Measurements from ENCODE around the gene S1PR1. TPM values are rescaled to one million over a fixed set of nuclear protein-coding genes. Genes with fewer than 3 reads are reported as not detected.

S1PR1 gene
- total RNA-seq, 2 donors from 2014 or later: 4.4 to 10.7 TPM

GRCh38 chr1:101251504-101251903 is 14.7 kb downstream of the S1PR1 start:
- no peak for TF ChIP-seq CTCF (IDR thresholded peaks at IDR 0.05)
- Histone ChIP-seq H3K9ac (ENCODE audit: low read depth in 2 of 2, low read length in 2 of 2) (no peak overlapping the region), H3K36me3 (no peaks in the 10 kb centered on the region), H3K4me3 (no peak overlapping the region), H3K27me3 (no peaks in the 10 kb centered on the region), H3K9me3 (no peaks in the 10 kb centered on the region), H3K4me1 (no peaks in the 10 kb centered on the region), H3K27ac (no peak overlapping the region)
- intact Hi-C loops (cut with DNase I): no loop called here
- no peak for DNase-seq

GRCh38 chr1:101253976-101254674 is 17.3 kb downstream of the S1PR1 start:
- DNase-seq: no peak
- intact Hi-C loops (cut with DNase I): no loop called here
- H3K9me3 ChIP-seq: no peaks in the 10 kb centered on the region

GRCh38 chr1:101257500-101258325 is 20.9 kb downstream of the S1PR1 start:
- Histone ChIP-seq H3K9ac (ENCODE audit: low read depth in 2 of 2, low read length in 2 of 2) (no peak overlapping the region), H3K36me3 (no peaks in the 10 kb centered on the region), H3K27ac (no peak overlapping the region), H3K27me3 (no peaks in the 10 kb centered on the region), H3K9me3 (no peaks in the 10 kb centered on the region), H3K4me1 (peaks cover 5% of the 10 kb centered on the region), H3K4me3 (no peak overlapping the region)
- no peak for TF ChIP-seq CTCF (IDR thresholded peaks at IDR 0.05)
- intact Hi-C loops (cut with DNase I): no loop called here
- DNase-seq: peak; percentile 76

More at GRCh38 chr1:101253976-101254674, 17.3 kb downstream of the S1PR1 start:
- Histone ChIP-seq H3K36me3 (no peaks in the 10 kb centered on the region), H3K9ac (ENCODE audit: low read depth in 2 of 2, low read length in 2 of 2) (no peak overlapping the region), H3K27me3 (no peaks in the 10 kb centered on the region), H3K4me3 (no peak overlapping the region), H3K27ac (no peak overlapping the region), H3K4me1 (peaks cover 4% of the 10 kb centered on the region)
- TF ChIP-seq CTCF (IDR thresholded peaks at IDR 0.05): no peak

DNA sequence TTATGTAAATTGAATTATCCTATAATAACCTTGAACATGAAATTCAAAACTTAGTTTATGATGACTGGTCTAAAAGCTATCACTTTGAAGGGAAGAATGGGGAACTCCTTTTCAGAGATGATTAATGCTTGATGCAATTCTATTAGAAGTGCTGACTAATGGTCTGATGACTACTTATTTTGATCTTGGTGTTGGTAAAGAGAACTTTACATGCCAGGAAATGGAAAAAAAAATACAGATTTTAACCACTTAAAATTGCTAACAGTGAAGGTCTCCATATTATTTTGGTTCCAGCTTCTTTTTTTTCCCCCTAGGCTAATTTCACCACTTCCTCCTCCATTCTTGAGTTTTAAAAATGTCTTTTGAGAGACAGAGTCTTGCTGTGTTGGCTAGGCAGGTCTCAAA is 22.9 kb downstream of the S1PR1 start:
- Histone ChIP-seq H3K27ac (no peak overlapping the region), H3K9ac (ENCODE audit: low read depth in 2 of 2, low read length in 2 of 2) (no peak overlapping the region), H3K36me3 (no peaks in the 10 kb centered on the region), H3K27me3 (no peaks in the 10 kb centered on the region), H3K4me3 (no peak overlapping the region), H3K9me3 (no peaks in the 10 kb centered on the region), H3K4me1 (peaks cover 8% of the 10 kb centered on the region)
- TF ChIP-seq CTCF (IDR thresholded peaks at IDR 0.05): no peak
- DNase-seq: no peak
- intact Hi-C loops (cut with DNase I): no loop called here

DNA sequence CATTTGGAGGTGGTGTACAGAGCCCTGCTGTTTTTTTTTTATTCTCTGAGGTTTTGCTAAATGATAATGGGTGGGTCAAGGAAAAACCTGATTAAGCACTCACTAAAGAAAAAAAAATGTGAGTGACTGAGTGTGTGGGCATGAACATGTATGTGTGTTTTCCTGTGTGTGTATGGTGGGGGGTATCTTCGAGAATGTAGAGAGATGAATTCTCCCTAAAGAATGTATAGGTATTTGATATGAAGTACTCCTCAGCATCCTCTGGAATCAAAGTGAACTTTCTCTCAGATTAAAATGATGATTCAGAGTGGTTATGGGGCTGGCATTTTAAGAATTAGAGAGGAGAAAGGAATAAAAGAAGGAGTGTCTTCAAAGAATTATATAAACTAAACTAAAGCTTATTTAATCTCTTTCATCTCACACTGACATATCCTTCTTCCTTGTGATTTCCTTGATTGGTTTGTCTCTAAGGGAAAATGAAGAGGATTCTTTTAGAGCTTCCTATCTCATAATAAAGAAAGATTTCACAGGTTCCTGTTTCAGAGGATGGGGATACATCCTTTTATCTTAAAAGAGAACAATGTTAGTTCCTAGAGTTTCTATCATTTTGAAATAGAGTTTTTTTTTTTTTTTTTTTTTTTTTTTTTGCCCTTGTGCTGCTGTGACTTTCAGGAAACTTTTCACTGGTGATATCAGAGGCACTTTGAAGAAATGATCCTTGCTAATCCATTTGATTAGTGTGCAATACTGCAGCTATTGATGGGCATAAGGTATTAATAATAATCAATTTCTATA is 23.9 kb downstream of the S1PR1 start:
- Histone ChIP-seq H3K9me3 (no peaks in the 10 kb centered on the region), H3K9ac (ENCODE audit: low read depth in 2 of 2, low read length in 2 of 2) (no peak overlapping the region), H3K4me3 (no peak overlapping the region), H3K36me3 (no peaks in the 10 kb centered on the region), H3K27me3 (no peaks in the 10 kb centered on the region), H3K4me1 (peaks cover 8% of the 10 kb centered on the region), H3K27ac (no peak overlapping the region)
- no peak for TF ChIP-seq CTCF (IDR thresholded peaks at IDR 0.05)
- DNase-seq: no peak
- intact Hi-C loops (cut with DNase I): no loop called here
